HepG2 (cell line): ENCODE data around the gene ZCCHC17. TPM values are rescaled to one million over a fixed set of nuclear protein-coding genes. Genes with fewer than 3 reads are reported as not detected.

Source experiments
- ATAC-seq: fragments of 200-7000 bp; cut with Tn5 transposase; 3 replicates; pipeline ENCODE4 v1.9.1; 2020; ENCODE audit warnings: mild to moderate bottlenecking, moderate library complexity
- BruUV-seq: library from RNA; stranded (reverse); fragments of 400-500 nt; replicated peaks from 2 replicates; lab custom pipeline; 2021; lab: Mats Ljungman, UMichigan
- CTCF ChIA-PET: fragments of 300-600 bp; formaldehyde crosslinking; extraction: SDS; loops from one replicate; lab custom pipeline; 2021; ENCODE audit warnings: low total read pairs, inconsistent platforms, low intra/inter-chr PET ratio; lab: Yijun Ruan, JAX
- POLR2A ChIA-PET: fragments of 350-600 bp; sonication (Branson Sonifier 250); formaldehyde crosslinking; loops from one replicate; lab custom pipeline; 2020; ENCODE audit warnings: antibody characterized with exemption, inconsistent platforms; lab: Yijun Ruan, JAX
- DNase-seq: peaks from one replicate; pipeline ENCODE4 v3.0.0-alpha.2; 2015; ENCODE audit warnings: low spot score
- FAIRE-seq: peaks from 3 replicates; lab custom pipeline; 2011; peaks lifted over from hg19 to GRCh38; lab: Jason Lieb, UNC
- H2AFZ ChIP-seq: one replicate; pipeline ENCODE4 v1.6.1; 2011; ENCODE audit warnings: low read length, inconsistent platforms
- H3K27ac ChIP-seq: fragments of 300-600 bp; 3 replicates; pipeline ENCODE4 v1.8.0; 2011; ENCODE audit warnings: mixed run types, mild to moderate bottlenecking, mixed read lengths, low read length, inconsistent platforms; ENCODE audit not compliant: insufficient read depth; ENCODE audit errors: extremely low read length
- H3K27me3 ChIP-seq, 2 experiments: fragments of 200-600 bp in 1 of 2; 2 replicates in 1 of 2; 3 replicates in 1 of 2; pipeline versions ENCODE4 v1.6.0 to v1.8.0; 2011; ENCODE audit warnings: low read length in 2 of 2, mild to moderate bottlenecking in 2 of 2, moderate library complexity in 2 of 2, inconsistent platforms in 1 of 2; ENCODE audit not compliant: insufficient read depth in 2 of 2, control insufficient read depth in 1 of 2
- H3K36me3 ChIP-seq, 2 experiments: fragments of 200-600 bp in 1 of 2; replicated peaks in 1 of 2; 2 replicates in 1 of 2; 3 replicates in 1 of 2; pipeline versions ENCODE4 v1.5.1 to v1.8.0; 2011; ENCODE audit warnings: low read length in 2 of 2, inconsistent platforms in 1 of 2; ENCODE audit not compliant: insufficient read depth in 2 of 2, control insufficient read depth in 1 of 2
- H3K4me1 ChIP-seq: 2 replicates; pipeline ENCODE4 v1.5.1; 2012; ENCODE audit warnings: low read length, inconsistent platforms; ENCODE audit not compliant: insufficient read depth
- H3K4me2 ChIP-seq: 2 replicates; pipeline ENCODE4 v1.6.0; 2011; ENCODE audit warnings: low read depth, low read length, inconsistent platforms
- H3K4me3 ChIP-seq, 3 experiments: fragments of 200-600 bp in 1 of 3; sonication (generic), shearing (Covaris generic) in 1 of 3; replicated peaks in 1 of 3; 2 replicates each; pipeline ENCODE4 v1.5.1; 2011 to 2016; ENCODE audit warnings: low read length in 3 of 3, inconsistent platforms in 2 of 3, low read depth in 2 of 3, mild to moderate bottlenecking in 2 of 3, control low read depth in 1 of 3, mixed read lengths in 1 of 3; ENCODE audit not compliant: insufficient read depth in 1 of 3
- H3K79me2 ChIP-seq: one replicate; pipeline ENCODE4 v1.6.1; 2011; ENCODE audit warnings: low read length, inconsistent platforms; ENCODE audit not compliant: insufficient read depth
- H3K9ac ChIP-seq: 2 replicates; pipeline ENCODE4 v1.6.0; 2011; ENCODE audit warnings: mild to moderate bottlenecking, low read depth, low read length, inconsistent platforms; ENCODE audit not compliant: insufficient read depth
- H3K9me3 ChIP-seq: 2 replicates; pipeline ENCODE4 v1.5.1; 2012; ENCODE audit warnings: mild to moderate bottlenecking, low read length
- H4K20me1 ChIP-seq: 2 replicates; pipeline ENCODE4 v1.6.0; 2011; ENCODE audit warnings: inconsistent platforms, mild to moderate bottlenecking, low read length, moderate library complexity; ENCODE audit not compliant: insufficient read depth
- JUNB ChIP-seq: sonication (generic); formaldehyde crosslinking; IDR thresholded peaks from 2 replicates; pipeline ENCODE4 v1.8.0; 2022; ENCODE audit warnings: missing genetic modification reagents, mild to moderate bottlenecking, borderline replicate concordance
- NFYC ChIP-seq: IDR thresholded peaks from 2 replicates; pipeline ENCODE4 v1.6.1; 2016; ENCODE audit warnings: missing genetic modification reagents, missing compliant biosample characterization
- NR2F2 ChIP-seq: IDR thresholded peaks from 2 replicates; pipeline ENCODE4 v1.6.1; 2012; ENCODE audit warnings: low read depth, inconsistent platforms, borderline replicate concordance
- RFXAP ChIP-seq: sonication (generic); formaldehyde crosslinking; IDR thresholded peaks from 2 replicates; pipeline ENCODE4 v1.4.0; 2020; ENCODE audit warnings: missing genetic modification reagents, borderline replicate concordance
- ZNF121 ChIP-seq: sonication (generic); formaldehyde crosslinking; IDR thresholded peaks from 2 replicates; pipeline ENCODE4 v1.5.0; 2020; ENCODE audit warnings: mild to moderate bottlenecking, missing genetic modification reagents
- ZNF343 ChIP-seq: sonication (generic); formaldehyde crosslinking; IDR thresholded peaks from 2 replicates; pipeline ENCODE4 v1.4.0; 2020; ENCODE audit warnings: mild to moderate bottlenecking, missing genetic modification reagents
- ZNF772 ChIP-seq: sonication (generic); formaldehyde crosslinking; IDR thresholded peaks from 2 replicates; pipeline ENCODE4 v1.5.0; 2020; ENCODE audit warnings: mild to moderate bottlenecking, missing genetic modification reagents
- ZNF781 ChIP-seq: sonication (generic); formaldehyde crosslinking; IDR thresholded peaks from 2 replicates; pipeline ENCODE4 v1.5.1; 2020; ENCODE audit warnings: borderline replicate concordance, mild to moderate bottlenecking, missing genetic modification reagents; ENCODE audit errors: not compliant biosample characterization
- ZNF891 ChIP-seq: sonication (generic); formaldehyde crosslinking; IDR thresholded peaks from 2 replicates; pipeline ENCODE4 v1.5.0; 2020; ENCODE audit warnings: mild to moderate bottlenecking, missing genetic modification reagents
- WGBS: methylation state at CpG from one replicate; pipeline ENCODE4 v1.1.6; 2017; ENCODE audit warnings: low lambda C conversion rate; 5-methylcytosine and 5-hydroxymethylcytosine counted together
- in situ Hi-C: cut with HindIII; loops from 2 replicates; pipeline ENCODE4 v1.10.0; 2017; ENCODE audit warnings: low pct_unique_long_range_greater_than_20kb; ENCODE audit not compliant: extremely low pct_ligation_motif_present
- intact Hi-C: fragments of 100-400 bp; cut with micrococcal nuclease; formaldehyde crosslinking; loops from one replicate; pipeline ENCODE4 v1.10.0; 2022; ENCODE audit not compliant: unreplicated experiment
- polyA plus RNA-seq, 8 experiments: library from polyadenylated mRNA; depleted of rRNA in 3 of 8; stranded (reverse) in 7 of 8; unstranded in 1 of 8; fragments of >200 nt; fragmentation: Illumina TruSeq in 4 of 8; extraction: Trizol in 4 of 8; gene quantifications; 2 replicates each; pipeline versions ENCODE4 v1.2.1 to v1.2.3, GENCODE V29; 2011 to 2016; ENCODE audit warnings: low read depth in 4 of 8, missing spikeins in 1 of 8, mixed read lengths in 1 of 8; ENCODE audit not compliant: insufficient read depth in 1 of 8
- total RNA-seq, 5 experiments: library from RNA; depleted of rRNA; stranded (reverse); fragments of >200 nt; fragmentation: Illumina TruSeq; extraction: Trizol; gene quantifications; 2 replicates each; pipeline ENCODE4 v1.2.3, GENCODE V29; 2016; ENCODE audit warnings: low read depth in 1 of 5
- TF ChIP-seq, protein P1 (sequence below), 2 experiments: IDR thresholded peaks; 2 replicates each; pipeline ENCODE4 v1.6.1; 2011 to 2012; ENCODE audit warnings: low read length in 2 of 2, borderline replicate concordance in 1 of 2, low read depth in 1 of 2, mild to moderate bottlenecking in 1 of 2, moderate library complexity in 1 of 2

The ZCCHC17 gene
- total and polyA plus RNA-seq, 2 of the 13 experiments (the other 11 are each of a cell fraction or from before 2014, with no cell fraction given) = 20.5 to 53.0 TPM

DNA sequence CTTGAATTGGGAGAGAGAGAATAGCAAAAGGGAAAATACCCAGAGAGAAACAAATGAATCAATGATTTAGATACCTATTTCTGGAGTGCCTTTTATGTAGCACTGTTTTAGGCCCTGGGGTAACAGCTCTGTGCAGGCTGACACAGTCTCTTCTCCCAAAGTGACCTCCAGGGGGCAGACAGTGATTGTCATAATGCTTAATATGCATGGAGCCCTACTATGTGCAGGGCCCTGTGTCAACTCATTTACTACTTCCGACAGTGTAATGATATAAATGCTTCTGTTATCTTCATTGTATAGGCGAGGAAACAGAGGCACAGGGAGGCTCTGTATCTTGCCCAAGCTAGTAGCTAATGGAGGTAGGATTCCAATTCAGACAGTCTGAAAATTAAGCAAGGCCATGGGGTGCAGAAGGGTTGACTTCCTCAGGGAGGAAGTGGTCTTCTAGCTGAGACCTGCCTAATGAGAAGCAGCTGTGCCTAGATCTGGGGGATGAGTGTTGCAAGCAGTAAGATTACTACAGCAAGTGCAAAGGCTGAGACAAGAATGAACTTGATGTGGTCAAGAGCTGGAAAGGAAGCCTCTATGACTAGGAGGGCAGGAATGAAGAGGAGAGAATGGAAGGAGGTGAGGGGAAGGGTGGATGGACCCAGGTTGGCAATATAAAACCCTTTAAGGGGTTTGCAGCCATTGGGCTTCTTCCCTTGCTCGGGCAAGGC lies 100.0 kb downstream of the ZCCHC17 start (continued):
- TF ChIP-seq, protein P1, sequence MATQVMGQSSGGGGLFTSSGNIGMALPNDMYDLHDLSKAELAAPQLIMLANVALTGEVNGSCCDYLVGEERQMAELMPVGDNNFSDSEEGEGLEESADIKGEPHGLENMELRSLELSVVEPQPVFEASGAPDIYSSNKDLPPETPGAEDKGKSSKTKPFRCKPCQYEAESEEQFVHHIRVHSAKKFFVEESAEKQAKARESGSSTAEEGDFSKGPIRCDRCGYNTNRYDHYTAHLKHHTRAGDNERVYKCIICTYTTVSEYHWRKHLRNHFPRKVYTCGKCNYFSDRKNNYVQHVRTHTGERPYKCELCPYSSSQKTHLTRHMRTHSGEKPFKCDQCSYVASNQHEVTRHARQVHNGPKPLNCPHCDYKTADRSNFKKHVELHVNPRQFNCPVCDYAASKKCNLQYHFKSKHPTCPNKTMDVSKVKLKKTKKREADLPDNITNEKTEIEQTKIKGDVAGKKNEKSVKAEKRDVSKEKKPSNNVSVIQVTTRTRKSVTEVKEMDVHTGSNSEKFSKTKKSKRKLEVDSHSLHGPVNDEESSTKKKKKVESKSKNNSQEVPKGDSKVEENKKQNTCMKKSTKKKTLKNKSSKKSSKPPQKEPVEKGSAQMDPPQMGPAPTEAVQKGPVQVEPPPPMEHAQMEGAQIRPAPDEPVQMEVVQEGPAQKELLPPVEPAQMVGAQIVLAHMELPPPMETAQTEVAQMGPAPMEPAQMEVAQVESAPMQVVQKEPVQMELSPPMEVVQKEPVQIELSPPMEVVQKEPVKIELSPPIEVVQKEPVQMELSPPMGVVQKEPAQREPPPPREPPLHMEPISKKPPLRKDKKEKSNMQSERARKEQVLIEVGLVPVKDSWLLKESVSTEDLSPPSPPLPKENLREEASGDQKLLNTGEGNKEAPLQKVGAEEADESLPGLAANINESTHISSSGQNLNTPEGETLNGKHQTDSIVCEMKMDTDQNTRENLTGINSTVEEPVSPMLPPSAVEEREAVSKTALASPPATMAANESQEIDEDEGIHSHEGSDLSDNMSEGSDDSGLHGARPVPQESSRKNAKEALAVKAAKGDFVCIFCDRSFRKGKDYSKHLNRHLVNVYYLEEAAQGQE (IDR thresholded peaks at IDR 0.05; ENCODE audit: borderline replicate concordance in 1 of 2, low read depth in 1 of 2, low read length in 2 of 2) = no peak

DNA sequence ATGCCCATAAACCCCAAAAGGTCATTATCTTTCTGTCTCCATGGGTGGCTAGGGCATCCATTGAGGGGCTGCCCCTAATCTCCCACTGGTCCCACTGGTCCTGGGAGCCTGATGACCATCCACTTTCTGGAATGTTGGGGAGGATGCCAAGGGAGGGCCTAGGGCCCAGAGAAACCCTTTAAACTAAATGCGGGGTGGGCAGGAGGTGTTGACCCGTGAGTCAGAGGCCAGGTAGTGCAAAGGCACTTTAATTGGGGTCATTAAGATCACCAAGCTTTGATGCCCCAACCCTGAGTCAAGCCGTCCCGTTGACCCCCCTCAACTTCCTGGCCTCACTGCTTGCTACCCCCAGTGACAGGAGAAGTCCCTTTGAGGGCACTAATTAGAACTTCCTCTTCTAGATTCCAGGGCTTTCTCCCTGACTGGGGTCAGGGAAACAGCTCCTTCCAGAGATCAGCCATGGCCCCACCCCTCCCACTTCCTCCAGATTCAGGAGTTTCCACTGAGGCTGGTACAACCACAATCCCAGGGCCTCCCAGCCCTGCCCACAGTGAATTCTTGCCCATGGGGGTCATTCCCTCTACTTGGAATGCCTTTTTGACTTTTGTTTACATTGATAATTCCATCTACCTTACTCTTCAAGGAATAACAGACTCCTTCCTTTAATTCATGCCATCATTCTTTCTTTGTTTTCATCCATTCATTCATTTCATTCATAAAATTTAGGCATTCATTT lies 100.7 kb downstream of the ZCCHC17 start:
- no peak overlapping the region for H3K9ac ChIP-seq
- H3K4me2 ChIP-seq = no peak overlapping the region
- H4K20me1 ChIP-seq = no peaks in the 10 kb centered on the region
- no peak for DNase-seq
- H3K27ac ChIP-seq = no peak overlapping the region
- no TSS peak for BruUV-seq
- peaks cover 45% of the 10 kb centered on the region for H3K4me1 ChIP-seq
- CTCF ChIA-PET = interaction anchor here (1.3 to 5.4 kb wide), 2 partner anchors 25 to 26 kb away, joined by 5 to 95 read pairs; no protein-coding TSS in a partner anchor
- no peak overlapping the region for H3K4me3 ChIP-seq
- 5% methylated on average over 4 of the region's 4 CpGs for WGBS
- H3K27me3 ChIP-seq = peaks cover 0 to 2% of the 10 kb centered on the region in 2 experiments; a peak in 1 of 5 replicates
- no peaks in the 10 kb centered on the region for H3K36me3 ChIP-seq
- POLR2A ChIA-PET = no interaction called here
- no peaks in the 10 kb centered on the region for H3K9me3 ChIP-seq
- H2AFZ ChIP-seq = no peak overlapping the region
- intact Hi-C loops = no loop called here
- ATAC-seq = no peak
- no peaks in the 10 kb centered on the region for H3K79me2 ChIP-seq
- FAIRE-seq = no peak
- no peak for TF ChIP-seq JUNB
- no peak for TF ChIP-seq ZNF891 (CRISPR knock-in tag)
- TF ChIP-seq NR2F2 = no peak
- no peak for TF ChIP-seq RFXAP
- TF ChIP-seq NFYC (CRISPR knock-in tag) = no peak
- no peak for TF ChIP-seq ZNF121 (CRISPR knock-in tag)
- no peak for TF ChIP-seq ZNF781 (CRISPR knock-in tag)
- TF ChIP-seq ZNF772 (CRISPR knock-in tag) = no peak
- TF ChIP-seq ZNF343 (CRISPR knock-in tag) = no peak
- in situ Hi-C loops = loop anchor here (5.0 kb wide), 1 partner anchor 155 kb away; no protein-coding TSS in a partner anchor
